ENCODE measurements around the gene ZNF385C.

DNA sequence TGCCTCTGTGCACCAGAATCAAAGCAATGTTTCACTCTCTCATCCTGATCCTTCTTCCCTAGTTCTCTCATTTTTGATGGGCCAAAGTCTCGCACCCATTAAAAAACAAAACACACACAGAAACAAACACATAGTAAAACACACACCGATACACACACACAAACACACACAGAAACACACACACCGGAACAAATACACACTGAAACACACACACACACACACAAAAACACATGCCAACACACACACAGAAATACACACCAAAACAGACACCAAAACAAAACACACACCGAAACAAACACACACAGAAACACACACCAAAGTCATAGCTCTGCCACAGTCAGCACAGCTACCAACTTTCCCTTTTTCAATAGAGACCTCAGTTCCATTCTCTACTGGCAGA, 33.0 kb upstream of the ZNF385C start:
- TF ChIP-seq, protein P1, sequence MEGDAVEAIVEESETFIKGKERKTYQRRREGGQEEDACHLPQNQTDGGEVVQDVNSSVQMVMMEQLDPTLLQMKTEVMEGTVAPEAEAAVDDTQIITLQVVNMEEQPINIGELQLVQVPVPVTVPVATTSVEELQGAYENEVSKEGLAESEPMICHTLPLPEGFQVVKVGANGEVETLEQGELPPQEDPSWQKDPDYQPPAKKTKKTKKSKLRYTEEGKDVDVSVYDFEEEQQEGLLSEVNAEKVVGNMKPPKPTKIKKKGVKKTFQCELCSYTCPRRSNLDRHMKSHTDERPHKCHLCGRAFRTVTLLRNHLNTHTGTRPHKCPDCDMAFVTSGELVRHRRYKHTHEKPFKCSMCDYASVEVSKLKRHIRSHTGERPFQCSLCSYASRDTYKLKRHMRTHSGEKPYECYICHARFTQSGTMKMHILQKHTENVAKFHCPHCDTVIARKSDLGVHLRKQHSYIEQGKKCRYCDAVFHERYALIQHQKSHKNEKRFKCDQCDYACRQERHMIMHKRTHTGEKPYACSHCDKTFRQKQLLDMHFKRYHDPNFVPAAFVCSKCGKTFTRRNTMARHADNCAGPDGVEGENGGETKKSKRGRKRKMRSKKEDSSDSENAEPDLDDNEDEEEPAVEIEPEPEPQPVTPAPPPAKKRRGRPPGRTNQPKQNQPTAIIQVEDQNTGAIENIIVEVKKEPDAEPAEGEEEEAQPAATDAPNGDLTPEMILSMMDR (IDR thresholded peaks at IDR 0.05; ENCODE audit: borderline replicate concordance, extremely low read depth, low read length, poor library complexity, severe bottlenecking): no peak
- no peak for TF ChIP-seq EZH2 (IDR thresholded peaks at IDR 0.05; ENCODE audit: borderline replicate concordance, low read depth, low read length, severe bottlenecking)
